H9 (cell line): ENCODE results near the gene ASPSCR1. TPM values are rescaled to one million over a fixed set of nuclear protein-coding genes. Genes with fewer than 3 reads are reported as not detected.

ENCODE experiments used
- DNase-seq: peaks from one replicate; pipeline ENCODE4 v3.0.0-alpha.2; 2017
- H2AFZ ChIP-seq: one replicate; pipeline ENCODE4 v1.6.1; 2013; ENCODE audit warnings: mild to moderate bottlenecking, low read length, control low read depth, moderate library complexity
- H2AK5ac ChIP-seq: 2 replicates; pipeline ENCODE4 v1.6.1; 2013; ENCODE audit warnings: low read length, control low read depth, mixed read lengths; ENCODE audit not compliant: insufficient read length
- H2BK120ac ChIP-seq: one replicate; pipeline ENCODE4 v1.6.1; 2013; ENCODE audit warnings: low read depth, mild to moderate bottlenecking, low read length, control low read depth, inconsistent platforms; ENCODE audit not compliant: poor library complexity, severe bottlenecking
- H2BK12ac ChIP-seq: 2 replicates; pipeline ENCODE4 v1.6.1; 2013; ENCODE audit warnings: low read length, control low read depth, mixed read lengths, low read depth; ENCODE audit not compliant: insufficient read length
- H2BK15ac ChIP-seq: 2 replicates; pipeline ENCODE4 v1.6.1; 2013; ENCODE audit warnings: low read depth, low read length, control low read depth
- H2BK20ac ChIP-seq: one replicate; pipeline ENCODE4 v1.6.1; 2013; ENCODE audit warnings: low read depth, mild to moderate bottlenecking, low read length, control low read depth, inconsistent platforms; ENCODE audit not compliant: poor library complexity, severe bottlenecking
- H2BK5ac ChIP-seq: 2 replicates; pipeline ENCODE4 v1.6.1; 2013; ENCODE audit warnings: low read length, control low read depth, mixed read lengths; ENCODE audit not compliant: insufficient read length
- H3K14ac ChIP-seq: 2 replicates; pipeline ENCODE4 v1.6.1; 2013; ENCODE audit warnings: low read length, control low read depth; ENCODE audit not compliant: insufficient read depth
- H3K18ac ChIP-seq: 2 replicates; pipeline ENCODE4 v1.6.1; 2013; ENCODE audit warnings: low read depth, mild to moderate bottlenecking, mixed read lengths, low read length, control low read depth; ENCODE audit not compliant: insufficient read length
- H3K23ac ChIP-seq: 2 replicates; pipeline ENCODE4 v1.6.1; 2013; ENCODE audit warnings: low read length, control low read depth, mixed read lengths, low read depth; ENCODE audit not compliant: insufficient read length
- H3K23me2 ChIP-seq: 2 replicates; pipeline ENCODE4 v1.6.1; 2013; ENCODE audit warnings: low read depth, mild to moderate bottlenecking, mixed read lengths, low read length, control low read depth; ENCODE audit not compliant: insufficient read length, poor library complexity, severe bottlenecking
- H3K27ac ChIP-seq: 2 replicates; pipeline ENCODE4 v1.5.1; 2013; ENCODE audit warnings: low read length, control low read depth, mixed read lengths, low read depth; ENCODE audit not compliant: insufficient read length
- H3K27me3 ChIP-seq: 2 replicates; pipeline ENCODE4 v1.6.1; 2013; ENCODE audit warnings: low read length, control low read depth, inconsistent platforms; ENCODE audit not compliant: insufficient read depth
- H3K4ac ChIP-seq: 2 replicates; pipeline ENCODE4 v1.6.1; 2013; ENCODE audit warnings: low read depth, mild to moderate bottlenecking, control low read depth, inconsistent platforms, low read length, moderate library complexity
- H3K4me1 ChIP-seq: 2 replicates; pipeline ENCODE4 v1.6.1; 2013; ENCODE audit warnings: low read length, control low read depth, inconsistent platforms; ENCODE audit not compliant: insufficient read depth
- H3K4me2 ChIP-seq: 2 replicates; pipeline ENCODE4 v1.6.1; 2013; ENCODE audit warnings: low read length, control low read depth, mixed read lengths; ENCODE audit not compliant: insufficient read length, insufficient read depth
- H3K56ac ChIP-seq: 2 replicates; pipeline ENCODE4 v1.6.1; 2013; ENCODE audit warnings: low read depth, mild to moderate bottlenecking, mixed read lengths, low read length, control low read depth; ENCODE audit not compliant: insufficient read length
- H3K79me1 ChIP-seq: 2 replicates; pipeline ENCODE4 v1.6.1; 2013; ENCODE audit warnings: low read depth, mild to moderate bottlenecking, moderate library complexity, low read length, control low read depth, inconsistent platforms; ENCODE audit not compliant: insufficient read depth, poor library complexity, severe bottlenecking
- H3K79me2 ChIP-seq: 2 replicates; pipeline ENCODE4 v1.6.1; 2013; ENCODE audit warnings: low read length, control low read depth, inconsistent platforms; ENCODE audit not compliant: insufficient read depth
- H3K9ac ChIP-seq: 2 replicates; pipeline ENCODE4 v1.6.1; 2013; ENCODE audit warnings: low read length, control low read depth, mixed read lengths; ENCODE audit not compliant: insufficient read length; ENCODE audit errors: extremely low read depth
- H3K9me3 ChIP-seq: one replicate; pipeline ENCODE4 v1.6.1; 2013; ENCODE audit warnings: low read depth, low read length, inconsistent platforms; ENCODE audit not compliant: control insufficient read depth
- H3T11ph ChIP-seq: one replicate; pipeline ENCODE4 v1.6.1; 2013; ENCODE audit warnings: mild to moderate bottlenecking, low read length, control low read depth, inconsistent platforms
- H4K20me1 ChIP-seq: one replicate; pipeline ENCODE4 v1.6.1; 2013; ENCODE audit not compliant: control insufficient read depth, insufficient read length, insufficient read depth
- H4K5ac ChIP-seq: 2 replicates; pipeline ENCODE4 v1.6.1; 2013; ENCODE audit warnings: low read depth, mild to moderate bottlenecking, mixed read lengths, low read length, control low read depth; ENCODE audit not compliant: insufficient read length
- H4K8ac ChIP-seq: replicated peaks from 2 replicates; pipeline ENCODE4 v1.6.1; 2013; ENCODE audit warnings: low read length, control low read depth, mixed read lengths, low read depth; ENCODE audit not compliant: insufficient read length
- H4K91ac ChIP-seq: 2 replicates; pipeline ENCODE4 v1.6.1; 2013; ENCODE audit warnings: low read depth, mild to moderate bottlenecking, moderate library complexity, mixed read lengths, low read length, control low read depth; ENCODE audit not compliant: insufficient read length
- H3K27ac Mint-ChIP-seq, 3 experiments: 2 replicates in 2 of 3; 3 replicates in 1 of 3; pipeline ENCODE4 v1.8.0; 2020 to 2021; ENCODE audit warnings: mixed read lengths in 3 of 3, mild to moderate bottlenecking in 1 of 3, moderate library complexity in 1 of 3
- H3K27me3 Mint-ChIP-seq: 2 replicates; pipeline ENCODE4 v1.8.0; 2021; ENCODE audit warnings: low read depth, mild to moderate bottlenecking, moderate library complexity, mixed read lengths
- H3K36me3 Mint-ChIP-seq, 3 experiments: 2 replicates in 2 of 3; 3 replicates in 1 of 3; pipeline ENCODE4 v1.8.0; 2020 to 2021; ENCODE audit warnings: low read depth in 3 of 3, mixed read lengths in 3 of 3; ENCODE audit not compliant: insufficient read depth in 1 of 3
- H3K4me1 Mint-ChIP-seq, 2 experiments: 2 replicates each; pipeline ENCODE4 v1.8.0; 2020; ENCODE audit warnings: mixed read lengths in 2 of 2
- H3K4me3 Mint-ChIP-seq, 2 experiments: 2 replicates in 1 of 2; 3 replicates in 1 of 2; pipeline ENCODE4 v1.8.0; 2020 to 2021; ENCODE audit warnings: mild to moderate bottlenecking in 2 of 2, mixed read lengths in 2 of 2, moderate library complexity in 1 of 2
- H3K9me3 Mint-ChIP-seq, 2 experiments: 2 replicates in 1 of 2; 3 replicates in 1 of 2; pipeline ENCODE4 v1.8.0; 2020; ENCODE audit warnings: mild to moderate bottlenecking in 2 of 2, mixed read lengths in 2 of 2, moderate library complexity in 1 of 2
- CTCF ChIP-seq: fragments of 200-600 bp; sonication (generic); conservative IDR thresholded peaks from 3 replicates; pipeline ENCODE4 v1.8.0; 2021; ENCODE audit warnings: antibody characterized with exemption, mild to moderate bottlenecking
- WGBS: extraction: QIAGEN DNeasy Blood & Tissue Kit; methylation state at CpG from one replicate; pipeline ENCODE4 v1.1.7; 2013; ENCODE audit warnings: missing lambda C conversion rate, low lambda C conversion rate, mixed read lengths; ENCODE audit not compliant: insufficient read length; ENCODE audit errors: extremely low coverage; 5-methylcytosine and 5-hydroxymethylcytosine counted together
- total RNA-seq: library from RNA; stranded (reverse); gene quantifications from 2 replicates; pipeline ENCODE4 v1.2.1, GENCODE V29; 2021

ASPSCR1 gene
- total RNA-seq, 1 experiment from 2014 or later, result 50.9 TPM

- DNase-seq, result no peak
- no peak overlapping the region for H4K91ac ChIP-seq
- no peaks in the 10 kb centered on the region for H3K23me2 ChIP-seq
- no peak overlapping the region for H3K14ac ChIP-seq
- no peak overlapping the region for H2BK5ac ChIP-seq
- H3K4me1 ChIP-seq, result no peaks in the 10 kb centered on the region
- no peak overlapping the region for H3K27ac ChIP-seq
- H4K5ac ChIP-seq, result no peak overlapping the region
- Mint-ChIP-seq H3K4me1 (0 out of 4 replicates have a peak, but pooled peaks cover 0 to 2% of the 10 kb centered on the region in 2 experiments), H3K36me3 (no peaks in the 10 kb centered on the region), H3K27me3 (no peaks in the 10 kb centered on the region; the same call in 1 of the 2 replicates), H3K27ac (no peak overlapping the region; a peak in 1 of 7 replicates), H3K9me3 (no peaks in the 10 kb centered on the region), H3K4me3 (no peak overlapping the region)
- no peak overlapping the region for H2BK12ac ChIP-seq
- no peaks in the 10 kb centered on the region for H3K9me3 ChIP-seq
- no peaks in the 10 kb centered on the region for H3K79me1 ChIP-seq
- no CpG with 5 or more reads among the region's 39 CpGs for WGBS
- no peak overlapping the region for H3K56ac ChIP-seq
- H2BK20ac ChIP-seq, result no peak overlapping the region
- no peak for TF ChIP-seq CTCF
- H3K79me2 ChIP-seq, result no peaks in the 10 kb centered on the region
- H3K4me2 ChIP-seq, result no peak overlapping the region
- H4K20me1 ChIP-seq, result no peaks in the 10 kb centered on the region
- H3K18ac ChIP-seq, result no peak overlapping the region
- no peak overlapping the region for H2AFZ ChIP-seq
- no peaks in the 10 kb centered on the region for H3K27me3 ChIP-seq
- H3T11ph ChIP-seq, result no peak overlapping the region
- no peak overlapping the region for H3K4ac ChIP-seq
- no peak overlapping the region for H2BK120ac ChIP-seq
- no peak overlapping the region for H2AK5ac ChIP-seq
- H3K23ac ChIP-seq, result no peak overlapping the region
- H2BK15ac ChIP-seq, result no peak overlapping the region
- no peak overlapping the region for H3K9ac ChIP-seq
- no peak overlapping the region for H4K8ac ChIP-seq
Measured at GRCh38 chr17:82010575-82011525, 33.4 kb downstream of the ASPSCR1 start.
